Nephron progenitor cell (in vitro differentiated cells): ENCODE data around the gene DAG1.

Source experiments
- DNase-seq: peaks from one replicate; pipeline ENCODE4 v3.0.0; 2021
- H3K27ac Mint-ChIP-seq: 2 replicates; pipeline ENCODE4 v1.8.0; 2021; ENCODE audit warnings: mild to moderate bottlenecking, moderate library complexity, mixed read lengths
- H3K27me3 Mint-ChIP-seq: 2 replicates; pipeline ENCODE4 v1.8.0; 2021; ENCODE audit warnings: mild to moderate bottlenecking, low read depth, mixed read lengths; ENCODE audit not compliant: poor library complexity
- H3K36me3 Mint-ChIP-seq: 2 replicates; pipeline ENCODE4 v1.8.0; 2021; ENCODE audit warnings: low read depth, mixed read lengths
- H3K4me1 Mint-ChIP-seq: 2 replicates; pipeline ENCODE4 v1.8.0; 2021; ENCODE audit warnings: mixed read lengths
- H3K4me3 Mint-ChIP-seq: 2 replicates; pipeline ENCODE4 v1.8.0; 2021; ENCODE audit warnings: mild to moderate bottlenecking, moderate library complexity, mixed read lengths
- H3K9me3 Mint-ChIP-seq: 2 replicates; pipeline ENCODE4 v1.8.0; 2021; ENCODE audit warnings: mild to moderate bottlenecking, moderate library complexity, mixed read lengths
- CTCF ChIP-seq: fragments of 200-600 bp; sonication (generic); IDR thresholded peaks from 2 replicates; pipeline ENCODE4 v1.5.0; 2021; ENCODE audit warnings: antibody characterized with exemption

DAG1 gene

DNA sequence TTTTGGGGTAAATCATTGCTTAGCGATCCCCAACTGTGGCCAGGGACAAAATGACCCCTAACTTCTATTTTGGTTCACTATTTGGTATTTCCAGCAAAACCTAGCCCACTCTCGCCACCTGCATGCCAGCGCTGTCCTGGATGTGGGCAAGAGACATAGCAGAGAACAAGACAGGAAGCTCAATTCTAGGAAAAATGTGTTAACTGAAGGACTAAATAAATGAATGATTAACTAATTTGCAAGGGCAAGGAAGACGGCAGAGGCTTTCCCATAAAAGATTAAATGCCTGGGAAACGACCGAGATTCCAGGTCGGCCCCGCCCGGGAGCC is 41.4 kb upstream of the DAG1 start:
- DNase-seq, result no peak
- Mint-ChIP-seq H3K27ac (no peak overlapping the region), H3K27me3 (peaks cover 3% of the 10 kb centered on the region), H3K9me3 (no peaks in the 10 kb centered on the region), H3K4me1 (peaks cover 9% of the 10 kb centered on the region), H3K4me3 (peak overlapping the region; percentile 96), H3K36me3 (peaks cover 11% of the 10 kb centered on the region)
- no peak for TF ChIP-seq CTCF

DNA sequence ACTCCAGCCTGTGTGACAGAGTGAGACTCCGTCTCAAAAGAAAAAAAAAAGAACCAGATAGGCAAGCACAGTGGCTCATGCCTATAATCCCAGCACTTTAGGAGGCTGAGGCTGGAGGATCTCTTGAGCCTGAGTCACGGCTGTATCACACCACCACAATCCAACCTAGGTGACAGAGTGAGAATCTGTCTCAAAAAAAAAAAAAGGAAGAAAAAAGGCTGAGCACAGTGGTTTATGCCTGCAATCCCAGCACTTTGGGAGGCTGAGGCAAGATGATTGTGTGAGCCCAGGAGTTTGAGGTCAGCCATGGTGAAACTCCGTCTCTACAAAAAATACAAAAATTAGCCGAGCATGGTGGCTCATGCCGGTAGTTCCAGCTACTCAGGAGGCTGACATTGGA is 35.3 kb upstream of the DAG1 start:
- Mint-ChIP-seq H3K4me1 (no peaks in the 10 kb centered on the region), H3K27ac (no peak overlapping the region), H3K36me3 (no peaks in the 10 kb centered on the region), H3K27me3 (peaks cover 15% of the 10 kb centered on the region), H3K9me3 (no peaks in the 10 kb centered on the region), H3K4me3 (no peak overlapping the region)
- no peak for TF ChIP-seq CTCF
- no peak for DNase-seq

DNA sequence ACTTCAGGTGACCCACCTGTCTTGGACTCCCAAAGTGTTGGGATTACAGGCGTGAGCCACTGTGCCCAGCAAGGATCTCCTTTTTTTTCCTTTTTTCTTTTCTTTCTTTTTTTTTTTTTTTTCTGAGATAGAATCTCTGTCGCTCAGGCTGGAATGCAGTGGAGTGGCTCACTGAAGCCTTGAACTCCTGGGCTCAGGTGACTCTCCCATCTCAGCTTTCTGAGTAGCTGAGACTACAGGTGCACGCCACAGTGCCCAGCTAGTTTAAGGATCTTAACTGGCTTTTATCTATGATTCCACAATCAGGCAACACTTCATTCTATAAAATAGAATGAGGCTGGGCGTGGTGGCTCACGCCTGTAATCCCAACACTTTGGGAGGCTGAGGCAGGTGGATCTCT is 24.7 kb upstream of the DAG1 start:
- Mint-ChIP-seq H3K9me3 (no peaks in the 10 kb centered on the region), H3K4me3 (no peak overlapping the region), H3K4me1 (no peaks in the 10 kb centered on the region), H3K27ac (no peak overlapping the region), H3K36me3 (no peaks in the 10 kb centered on the region), H3K27me3 (no peaks in the 10 kb centered on the region)
- DNase-seq, result no peak
- TF ChIP-seq CTCF, result no peak

DNA sequence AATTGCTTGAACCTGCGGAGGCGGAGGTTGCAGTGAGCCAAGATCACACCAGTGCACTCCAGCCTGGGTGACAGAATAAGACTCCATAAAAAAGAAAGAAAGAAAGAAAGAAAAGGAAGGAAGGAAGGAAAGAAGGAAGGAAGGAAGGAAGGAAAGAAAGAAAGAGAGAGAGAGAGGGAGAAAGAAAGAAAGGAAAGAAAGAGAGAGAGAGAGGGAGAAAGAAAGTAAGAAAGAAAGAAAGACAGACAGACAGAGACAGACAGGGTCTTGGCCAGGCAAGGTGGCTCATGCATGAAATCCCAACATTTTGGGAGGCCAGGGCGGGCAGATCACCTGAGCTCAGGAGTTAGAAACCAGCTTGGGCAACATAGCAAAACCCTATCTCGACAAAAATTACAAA is 16.4 kb upstream of the DAG1 start:
- H3K4me3 Mint-ChIP-seq, result peak overlapping the region; percentile 2
- no peak for TF ChIP-seq CTCF
- H3K9me3 Mint-ChIP-seq, result no peaks in the 10 kb centered on the region
- H3K36me3 Mint-ChIP-seq, result no peaks in the 10 kb centered on the region
- H3K4me1 Mint-ChIP-seq, result peaks cover 25% of the 10 kb centered on the region
- no peaks in the 10 kb centered on the region for H3K27me3 Mint-ChIP-seq
- peak overlapping the region; percentile 48 for H3K27ac Mint-ChIP-seq
- no peak for DNase-seq

GRCh38 chr3:49454458-49454857 is 15.6 kb upstream of the DAG1 start:
- peaks cover 34% of the 10 kb centered on the region for H3K4me1 Mint-ChIP-seq
- H3K4me3 Mint-ChIP-seq, result no peak overlapping the region
- peak overlapping the region; percentile 68 for H3K27ac Mint-ChIP-seq
- no peaks in the 10 kb centered on the region for H3K9me3 Mint-ChIP-seq
- TF ChIP-seq CTCF, result no peak
- no peaks in the 10 kb centered on the region for H3K36me3 Mint-ChIP-seq
- H3K27me3 Mint-ChIP-seq, result no peaks in the 10 kb centered on the region
- DNase-seq, result no peak

GRCh38 chr3:49454898-49455681 is 15.0 kb upstream of the DAG1 start:
- no peak for TF ChIP-seq CTCF
- peak overlapping the region; percentile 6 for H3K4me3 Mint-ChIP-seq
- no peak for DNase-seq
- H3K9me3 Mint-ChIP-seq, result no peaks in the 10 kb centered on the region
- peak overlapping the region; percentile 88 for H3K27ac Mint-ChIP-seq
- H3K36me3 Mint-ChIP-seq, result no peaks in the 10 kb centered on the region
- H3K27me3 Mint-ChIP-seq, result peaks cover 3% of the 10 kb centered on the region
- H3K4me1 Mint-ChIP-seq, result peaks cover 40% of the 10 kb centered on the region
